MM.1S (cell line): ENCODE data around the gene KIFBP.

Experiments
- CTCF ChIP-seq: fragments of 300-600 bp; sonication (generic); IDR thresholded peaks from 2 replicates; pipeline ENCODE4 v1.5.1; 2016; ENCODE audit warnings: antibody characterized with exemption, low read length, mixed read lengths
- EZH2 ChIP-seq: fragments of 300-600 bp; sonication (generic); optimal IDR thresholded peaks from 2 replicates; pipeline ENCODE3; 2017; ENCODE audit warnings: low read depth, mild to moderate bottlenecking, antibody characterized with exemption, low read length, mixed read lengths
- EZH2phosphoT487 ChIP-seq: fragments of 300-600 bp; sonication (generic); IDR thresholded peaks from 2 replicates; pipeline ENCODE4 v1.6.1; 2018; ENCODE audit warnings: antibody characterized with exemption, low read length

GRCh38 chr10:69057261-69057950 is 68.8 kb downstream of the KIFBP start:
- TF ChIP-seq CTCF, result no peak
- TF ChIP-seq EZH2, result no peak
- no peak for TF ChIP-seq EZH2phosphoT487
